Hepatocyte (in vitro differentiated cells): ENCODE data around the gene CDH4.

ENCODE experiments used
- CTCF ChIP-seq: fragments of 200-600 bp; sonication (generic); IDR thresholded peaks from 2 replicates; pipeline ENCODE4 v1.5.1; 2016; ENCODE audit warnings: antibody characterized with exemption, mild to moderate bottlenecking; ENCODE audit not compliant: poor library complexity
- EZH2phosphoT487 ChIP-seq: fragments of 200-600 bp; sonication (generic); IDR thresholded peaks from one replicate; pipeline ENCODE4 v1.6.1; 2018; ENCODE audit warnings: antibody characterized with exemption, mild to moderate bottlenecking, low read depth, moderate library complexity; ENCODE audit not compliant: unreplicated experiment, severe bottlenecking

DNA sequence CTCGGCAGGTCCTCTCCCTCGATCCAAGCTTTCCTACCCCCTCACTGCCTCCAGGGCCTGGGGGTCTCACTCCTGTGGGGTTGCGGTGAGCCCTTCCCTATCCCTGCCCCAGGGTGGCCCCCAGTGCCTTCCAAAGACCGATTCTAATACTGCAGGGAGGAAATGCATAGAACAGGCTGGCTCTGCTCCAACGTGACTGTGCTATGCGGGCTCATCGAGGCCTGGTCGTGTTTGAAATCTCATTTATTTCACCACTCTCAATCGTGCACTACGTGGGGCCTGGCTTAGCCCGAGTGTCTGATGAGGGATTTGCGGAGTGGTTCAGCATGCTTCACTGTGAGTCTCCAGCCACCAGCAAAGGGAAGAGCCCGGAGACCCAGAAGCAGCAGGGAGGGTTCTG, 60.9 kb downstream of the CDH4 start:
- TF ChIP-seq CTCF (no peak), EZH2phosphoT487 (no peak)
